GM18499 (cell line): ENCODE measurements around the gene COMMD4.

Experiments
- ATAC-seq: cut with Tn5 transposase; IDR thresholded peaks from one replicate; pipeline ENCODE4 v1.9.1; 2021; ENCODE audit warnings: moderate number of reproducible peaks; ENCODE audit not compliant: insufficient read depth, unreplicated experiment

The COMMD4 gene

DNA sequence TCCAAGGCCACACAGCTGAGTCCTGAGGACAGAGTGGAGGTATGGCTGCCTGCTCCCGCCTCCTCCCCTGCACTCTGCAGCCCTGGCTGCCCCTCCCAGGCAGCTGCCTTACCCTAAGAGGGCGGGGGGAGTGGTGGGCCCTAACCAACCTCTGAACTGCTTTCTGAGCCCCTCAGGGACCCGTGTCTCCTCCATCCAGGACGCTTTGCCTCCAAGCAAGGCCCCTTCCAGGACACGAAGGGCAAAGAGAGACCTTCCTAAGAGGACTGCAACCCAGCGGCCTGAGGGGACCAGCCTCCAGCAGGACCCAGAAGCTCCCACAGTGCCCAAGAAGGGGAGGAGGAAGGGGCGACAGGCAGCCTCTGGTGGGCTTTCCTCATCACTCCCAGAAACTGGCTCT is 18.6 kb downstream of the COMMD4 start:
- ATAC-seq, result no peak

DNA sequence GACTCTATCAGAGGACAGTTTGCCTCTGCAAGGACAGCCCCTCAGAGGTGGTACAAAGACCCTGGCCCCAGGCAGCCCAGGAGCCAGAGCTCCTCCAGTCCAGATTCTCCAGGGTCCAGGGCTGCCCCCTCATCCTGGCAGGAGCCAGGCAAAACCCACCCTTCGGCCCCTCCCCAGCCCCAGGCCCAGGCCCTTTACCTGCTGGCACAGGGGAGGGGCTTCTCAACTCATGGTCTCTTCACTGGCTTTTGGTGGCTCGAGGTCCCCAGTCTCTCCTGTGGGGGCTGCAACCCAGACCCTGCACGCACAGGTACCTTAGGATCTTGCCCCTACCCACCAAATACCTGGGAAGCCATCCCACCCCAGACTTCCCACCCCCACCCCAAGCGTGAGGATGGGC is 19.5 kb downstream of the COMMD4 start:
- ATAC-seq, result no peak

DNA sequence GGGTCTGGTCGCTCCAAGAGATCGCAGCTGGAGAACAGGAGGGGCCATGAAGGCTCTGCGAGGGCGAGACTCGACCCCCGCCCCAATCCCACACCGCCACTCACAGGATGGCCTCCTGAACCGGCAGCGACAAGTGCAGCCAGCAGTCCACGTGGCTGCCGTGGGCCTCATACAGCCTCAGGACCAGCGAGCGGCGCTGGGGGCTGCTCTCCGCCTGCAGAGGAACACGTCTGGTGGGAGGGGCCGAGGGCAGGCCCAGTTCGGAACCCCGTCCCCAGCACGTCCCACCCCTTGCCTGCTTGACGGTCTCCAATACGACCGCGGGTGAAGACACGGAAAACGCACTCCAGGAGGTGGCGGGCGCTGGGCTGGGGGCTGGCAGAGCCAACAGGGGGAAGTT is 20.1 kb downstream of the COMMD4 start:
- no peak for ATAC-seq

DNA sequence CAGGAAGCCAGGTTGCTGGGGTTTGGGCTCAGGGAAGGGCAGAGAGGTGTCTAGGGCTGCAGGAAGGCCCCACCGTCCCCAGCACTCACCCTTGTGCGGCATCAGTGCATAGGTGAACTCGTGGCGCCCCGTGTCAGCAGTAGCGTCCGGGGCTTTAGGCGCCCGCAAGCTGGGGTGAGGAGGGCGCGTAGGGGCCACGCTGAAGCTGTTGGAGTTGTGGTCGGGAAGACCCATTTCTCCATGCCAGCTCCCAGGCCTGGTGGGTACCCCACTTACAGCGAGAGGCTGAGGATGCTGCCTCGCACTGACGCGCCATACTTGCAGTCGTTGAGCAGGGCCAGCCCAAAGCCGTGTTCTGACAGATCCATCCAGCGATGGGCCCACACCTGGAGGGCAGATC is 20.7 kb downstream of the COMMD4 start:
- no peak for ATAC-seq

- ATAC-seq, result no peak
These were observed 22.3 kb downstream of the COMMD4 start for GRCh38 chr15:75357976-75358673.

DNA sequence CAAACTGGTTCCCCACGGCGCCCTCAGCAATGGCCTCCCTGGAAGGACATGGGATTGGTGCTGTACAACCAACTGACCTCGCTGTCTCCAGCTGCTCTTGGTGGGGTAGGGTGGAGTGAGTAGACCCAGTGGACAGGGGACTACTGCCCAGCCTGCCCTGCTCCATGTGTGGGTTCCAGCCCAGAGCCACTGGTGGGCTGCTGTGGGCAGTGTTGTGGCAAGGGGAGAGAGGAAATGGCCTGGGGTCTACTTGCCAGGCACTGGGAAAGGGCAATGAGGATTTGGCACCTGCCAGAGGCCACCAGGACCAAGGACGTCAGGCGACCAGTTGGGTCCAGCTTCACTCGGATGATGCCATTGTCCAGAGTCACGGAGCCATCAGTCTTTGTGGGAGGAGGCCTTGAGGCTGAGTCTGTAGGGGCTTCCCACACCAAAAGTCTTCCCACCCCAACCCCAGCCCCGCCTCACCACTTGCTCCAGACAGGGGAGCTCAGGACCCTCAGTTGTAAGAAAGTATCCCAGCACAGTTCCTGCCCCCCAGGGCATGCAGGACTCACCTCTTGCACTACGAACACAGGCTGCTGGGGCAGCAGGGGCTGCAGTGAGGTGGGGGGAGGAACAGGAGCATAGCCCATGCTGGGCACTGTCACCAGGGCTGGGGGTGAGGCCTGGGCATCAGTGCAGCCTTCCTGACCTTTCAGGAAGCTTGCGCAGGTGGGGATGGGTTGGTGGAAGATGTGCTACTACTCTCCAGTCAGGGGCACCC is 23.1 kb downstream of the COMMD4 start:
- no peak for ATAC-seq

GRCh38 chr15:75359537-75360250 is 23.8 kb downstream of the COMMD4 start:
- no peak for ATAC-seq

GRCh38 chr15:75360391-75360790 is 24.5 kb downstream of the COMMD4 start:
- no peak for ATAC-seq

- ATAC-seq, result no peak
These were observed 25.0 kb downstream of the COMMD4 start for GRCh38 chr15:75360856-75361255.

DNA sequence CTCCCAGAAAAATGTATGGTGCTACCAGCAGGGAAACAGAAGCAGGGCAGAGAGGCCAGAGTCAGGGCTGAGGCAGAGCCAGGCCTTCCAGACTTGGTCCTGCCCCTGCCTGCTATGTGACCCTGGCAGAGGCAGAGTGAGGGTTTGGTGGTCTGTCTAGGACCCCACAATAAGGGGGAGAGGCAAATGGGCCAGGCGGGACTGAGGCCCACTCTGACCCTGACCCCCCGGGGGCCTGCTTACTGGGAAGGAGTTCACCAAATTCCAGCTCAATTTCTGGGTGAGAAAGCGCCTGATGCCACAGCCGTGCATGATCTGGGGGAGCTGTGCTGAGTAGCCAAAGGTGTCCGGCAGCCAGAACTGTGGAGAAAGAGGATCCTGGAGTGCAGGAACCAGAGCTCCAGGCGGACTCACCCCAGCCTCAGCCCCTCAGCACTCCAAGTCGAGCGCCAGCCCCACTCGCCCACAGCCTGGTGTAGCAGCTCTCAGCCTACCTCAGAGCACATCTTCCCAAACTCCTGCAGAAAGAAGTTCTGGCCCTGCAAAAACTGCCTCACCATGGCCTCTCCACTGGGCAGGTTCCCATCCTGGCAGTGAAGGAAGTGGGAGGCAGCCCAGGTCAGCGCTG is 25.6 kb downstream of the COMMD4 start:
- no peak for ATAC-seq

DNA sequence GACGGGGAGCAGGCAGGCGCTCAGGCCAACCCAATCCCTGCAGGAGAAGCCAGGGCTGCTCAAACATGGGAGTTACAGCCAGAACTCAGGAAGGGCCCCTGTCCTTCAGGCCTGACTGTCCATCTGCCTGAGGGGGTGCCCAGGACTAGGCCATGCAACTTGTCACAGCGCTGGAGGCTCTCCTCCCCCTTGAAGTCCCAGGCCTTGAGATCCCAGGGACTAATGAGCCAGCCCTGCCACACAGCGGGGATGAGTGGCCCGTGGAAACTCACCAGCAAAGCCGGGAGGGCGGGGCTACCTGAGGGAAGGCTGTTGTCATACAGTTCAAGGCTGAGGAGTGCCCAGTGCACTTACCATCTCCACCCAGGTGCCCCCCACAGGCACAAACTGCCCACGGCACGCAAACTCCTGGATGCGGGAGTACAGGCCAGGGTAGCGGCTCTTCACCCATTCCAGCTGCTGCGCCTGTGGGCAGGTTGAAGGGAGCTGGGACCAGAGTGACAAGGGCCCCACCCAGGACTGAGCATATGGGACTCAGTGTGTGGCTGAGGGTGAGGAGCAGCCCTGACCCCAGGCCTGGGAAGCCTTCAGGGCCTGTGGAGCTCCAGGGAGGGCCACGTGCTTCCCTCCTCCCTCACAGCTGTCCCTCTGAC is 26.3 kb downstream of the COMMD4 start:
- no peak for ATAC-seq

DNA sequence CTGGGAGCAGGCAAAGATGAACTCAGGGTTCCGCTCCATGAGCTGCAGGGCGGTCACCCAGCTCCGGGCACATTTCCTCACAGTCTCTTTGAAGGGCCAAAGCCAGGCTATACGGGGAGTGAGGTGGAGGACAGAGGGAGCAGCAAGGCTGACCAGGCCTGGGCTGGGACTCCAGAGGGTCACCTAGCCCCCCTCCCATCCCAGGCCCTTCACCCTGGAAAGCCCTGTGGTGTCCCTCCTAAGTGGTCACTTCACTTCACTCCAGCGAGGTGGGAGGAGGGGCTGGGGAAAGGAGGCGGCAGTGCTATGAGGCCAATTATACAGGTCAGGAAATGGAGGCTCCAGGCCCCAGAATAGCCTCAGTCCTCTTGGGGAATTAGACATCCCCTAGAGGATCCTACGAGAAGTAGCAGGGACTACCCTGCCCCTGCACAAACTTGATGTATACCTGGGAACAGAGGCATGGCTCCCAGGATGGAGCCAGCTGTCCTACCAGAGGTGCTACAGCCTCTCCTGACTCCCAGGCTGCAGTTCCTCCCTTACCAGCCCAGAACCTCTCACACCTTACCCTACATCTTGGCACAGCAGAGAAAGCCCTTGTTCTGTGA is 26.9 kb downstream of the COMMD4 start:
- no peak for ATAC-seq

DNA sequence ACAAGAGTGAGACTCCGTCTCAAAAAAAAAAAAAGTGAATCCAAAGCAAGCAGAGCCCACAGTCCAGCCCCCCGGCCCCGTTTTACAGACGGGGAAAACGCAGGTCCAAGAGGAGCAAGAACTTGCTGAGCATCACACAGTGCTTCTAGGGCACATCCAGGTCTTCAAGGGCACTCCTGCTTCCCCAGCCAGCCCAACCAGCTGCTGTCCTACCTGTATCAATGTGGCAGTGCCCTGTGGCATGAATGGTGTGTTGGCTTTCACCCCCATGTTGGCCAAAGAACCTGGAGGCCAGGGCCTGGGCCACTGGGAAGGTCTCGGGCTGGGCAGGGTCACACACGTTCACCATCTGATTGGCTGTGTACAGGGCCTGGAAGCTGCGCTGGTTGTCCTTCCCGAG is 27.9 kb downstream of the COMMD4 start:
- no peak for ATAC-seq

GRCh38 chr15:75364881-75365280 is 29.0 kb downstream of the COMMD4 start:
- no peak for ATAC-seq

- ATAC-seq, result no peak
These were observed 30.3 kb downstream of the COMMD4 start for GRCh38 chr15:75366163-75366562.

GRCh38 chr15:75367006-75367405 is 31.1 kb downstream of the COMMD4 start:
- ATAC-seq, result no peak

DNA sequence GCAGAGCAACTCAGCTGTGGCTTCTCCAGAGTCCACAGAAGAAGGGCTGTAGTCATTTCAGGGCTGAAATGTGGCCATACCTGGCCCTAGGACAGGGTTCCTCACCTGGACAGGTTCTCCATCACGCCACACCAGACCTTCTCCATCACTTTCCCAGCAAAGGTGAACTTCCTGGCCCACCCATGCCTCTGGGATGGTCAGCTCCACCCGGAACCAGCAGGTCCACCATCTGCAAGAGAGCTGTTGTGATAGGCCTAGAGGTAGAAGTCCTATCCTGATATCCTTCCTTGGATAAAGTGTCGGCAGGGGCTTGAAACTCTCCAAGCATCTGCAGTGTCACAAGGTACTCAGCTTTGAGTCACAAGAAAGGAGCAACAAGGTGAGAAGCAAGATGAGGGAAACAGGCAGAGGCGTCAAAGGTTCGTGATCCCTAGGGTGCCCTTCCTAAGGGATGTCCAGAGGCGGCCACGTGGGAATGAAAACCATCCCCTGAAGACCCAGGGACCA is 31.6 kb downstream of the COMMD4 start:
- no peak for ATAC-seq

DNA sequence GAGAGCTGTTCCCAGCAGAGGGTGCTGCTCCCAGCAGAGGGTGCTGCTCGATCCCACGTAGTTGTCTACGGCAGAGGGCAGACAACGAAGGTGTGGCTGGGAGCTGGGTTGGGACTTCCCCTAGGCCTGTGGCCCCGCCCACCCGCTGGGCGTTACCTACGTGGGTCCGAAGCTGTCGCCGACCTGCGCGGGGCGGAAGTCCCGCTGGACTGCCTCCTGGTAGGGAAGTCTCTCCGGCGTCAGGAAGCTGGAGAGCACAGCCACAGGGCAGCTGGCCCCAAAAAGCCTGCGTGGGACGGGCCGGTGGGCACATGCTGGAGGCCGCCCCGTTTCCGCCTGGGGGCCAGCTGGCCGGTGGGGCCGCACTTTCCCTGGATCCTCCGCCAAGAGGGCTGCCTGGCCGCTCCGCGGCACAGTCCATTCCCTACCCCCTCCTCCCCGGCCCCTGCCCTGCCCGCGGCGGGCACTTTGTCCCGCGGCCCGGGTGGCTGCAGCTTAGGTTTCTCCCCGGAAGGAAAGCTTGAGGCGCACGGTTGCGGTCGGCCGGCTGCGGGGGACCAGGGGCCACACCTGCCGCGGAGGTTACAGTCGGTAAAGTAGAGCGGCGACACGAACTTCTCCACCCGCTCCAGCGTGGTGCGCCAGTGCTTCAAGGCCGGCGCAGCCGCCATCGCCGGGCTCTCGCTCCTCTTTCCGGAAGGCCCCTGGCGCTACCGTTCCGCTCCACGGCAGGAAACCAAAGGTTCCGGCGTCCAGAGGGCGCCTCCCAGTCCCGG is 32.2 kb downstream of the COMMD4 start, which contains the start of gene MAN2C1:
Gene MAN2C1, minus strand, starts transcription at position 695 of the 776 bp plus-strand sequence. Its CDS starts 24 bp downstream, at position 671.
- peak; percentile 74 for ATAC-seq

GRCh38 chr15:75368689-75369239 is 32.9 kb downstream of the COMMD4 start:
- no peak for ATAC-seq
